HepG2 (cell line): ENCODE measurements around the gene CHAF1A. TPM values are rescaled to one million over a fixed set of nuclear protein-coding genes. Genes with fewer than 3 reads are reported as not detected.

Source experiments
- ATAC-seq: fragments of 200-7000 bp; cut with Tn5 transposase; 3 replicates; pipeline ENCODE4 v1.9.1; 2020; ENCODE audit warnings: mild to moderate bottlenecking, moderate library complexity
- BruUV-seq: library from RNA; stranded (reverse); fragments of 400-500 nt; replicated peaks from 2 replicates; lab custom pipeline; 2021; lab: Mats Ljungman, UMichigan
- CTCF ChIA-PET: fragments of 300-600 bp; formaldehyde crosslinking; extraction: SDS; loops from one replicate; lab custom pipeline; 2021; ENCODE audit warnings: low total read pairs, inconsistent platforms, low intra/inter-chr PET ratio; lab: Yijun Ruan, JAX
- POLR2A ChIA-PET: fragments of 350-600 bp; sonication (Branson Sonifier 250); formaldehyde crosslinking; loops from one replicate; lab custom pipeline; 2020; ENCODE audit warnings: antibody characterized with exemption, inconsistent platforms; lab: Yijun Ruan, JAX
- DNase-seq: peaks from one replicate; pipeline ENCODE4 v3.0.0-alpha.2; 2015; ENCODE audit warnings: low spot score
- FAIRE-seq: peaks from 3 replicates; lab custom pipeline; 2011; peaks lifted over from hg19 to GRCh38; lab: Jason Lieb, UNC
- H2AFZ ChIP-seq: one replicate; pipeline ENCODE4 v1.6.1; 2011; ENCODE audit warnings: low read length, inconsistent platforms
- H3K27ac ChIP-seq: fragments of 300-600 bp; 3 replicates; pipeline ENCODE4 v1.8.0; 2011; ENCODE audit warnings: mixed run types, mild to moderate bottlenecking, mixed read lengths, low read length, inconsistent platforms; ENCODE audit not compliant: insufficient read depth; ENCODE audit errors: extremely low read length
- H3K27me3 ChIP-seq, 2 experiments: fragments of 200-600 bp in 1 of 2; 2 replicates in 1 of 2; 3 replicates in 1 of 2; pipeline versions ENCODE4 v1.6.0 to v1.8.0; 2011; ENCODE audit warnings: low read length in 2 of 2, mild to moderate bottlenecking in 2 of 2, moderate library complexity in 2 of 2, inconsistent platforms in 1 of 2; ENCODE audit not compliant: insufficient read depth in 2 of 2, control insufficient read depth in 1 of 2
- H3K36me3 ChIP-seq, 2 experiments: fragments of 200-600 bp in 1 of 2; replicated peaks in 1 of 2; 2 replicates in 1 of 2; 3 replicates in 1 of 2; pipeline versions ENCODE4 v1.5.1 to v1.8.0; 2011; ENCODE audit warnings: low read length in 2 of 2, inconsistent platforms in 1 of 2; ENCODE audit not compliant: insufficient read depth in 2 of 2, control insufficient read depth in 1 of 2
- H3K4me1 ChIP-seq: 2 replicates; pipeline ENCODE4 v1.5.1; 2012; ENCODE audit warnings: low read length, inconsistent platforms; ENCODE audit not compliant: insufficient read depth
- H3K4me2 ChIP-seq: 2 replicates; pipeline ENCODE4 v1.6.0; 2011; ENCODE audit warnings: low read depth, low read length, inconsistent platforms
- H3K4me3 ChIP-seq, 3 experiments: fragments of 200-600 bp in 1 of 3; sonication (generic), shearing (Covaris generic) in 1 of 3; replicated peaks in 1 of 3; 2 replicates each; pipeline ENCODE4 v1.5.1; 2011 to 2016; ENCODE audit warnings: low read length in 3 of 3, inconsistent platforms in 2 of 3, low read depth in 2 of 3, mild to moderate bottlenecking in 2 of 3, control low read depth in 1 of 3, mixed read lengths in 1 of 3; ENCODE audit not compliant: insufficient read depth in 1 of 3
- H3K79me2 ChIP-seq: one replicate; pipeline ENCODE4 v1.6.1; 2011; ENCODE audit warnings: low read length, inconsistent platforms; ENCODE audit not compliant: insufficient read depth
- H3K9ac ChIP-seq: 2 replicates; pipeline ENCODE4 v1.6.0; 2011; ENCODE audit warnings: mild to moderate bottlenecking, low read depth, low read length, inconsistent platforms; ENCODE audit not compliant: insufficient read depth
- H3K9me3 ChIP-seq: 2 replicates; pipeline ENCODE4 v1.5.1; 2012; ENCODE audit warnings: mild to moderate bottlenecking, low read length
- H4K20me1 ChIP-seq: 2 replicates; pipeline ENCODE4 v1.6.0; 2011; ENCODE audit warnings: inconsistent platforms, mild to moderate bottlenecking, low read length, moderate library complexity; ENCODE audit not compliant: insufficient read depth
- EZH2 ChIP-seq: conservative IDR thresholded peaks from 2 replicates; pipeline ENCODE4 v1.6.1; 2012; ENCODE audit warnings: mild to moderate bottlenecking, low read depth, low read length, moderate library complexity
- MEF2D ChIP-seq: sonication (generic); formaldehyde crosslinking; IDR thresholded peaks from 2 replicates; pipeline ENCODE4 v1.5.1; 2020; ENCODE audit warnings: mild to moderate bottlenecking, missing genetic modification reagents
- NONO ChIP-seq, 2 experiments: fragments of 450-650 bp in 1 of 2; sonication (generic) in 1 of 2; formaldehyde crosslinking in 1 of 2; IDR thresholded peaks in 1 of 2; conservative IDR thresholded peaks in 1 of 2; 2 replicates each; pipeline versions ENCODE4 v1.6.1 to v1.8.0; 2017 to 2022; ENCODE audit warnings: mild to moderate bottlenecking in 1 of 2, missing genetic modification reagents in 1 of 2, moderate library complexity in 1 of 2
- SETDB1 ChIP-seq: sonication (generic); formaldehyde crosslinking; IDR thresholded peaks from 2 replicates; pipeline ENCODE4 v1.5.1; 2020; ENCODE audit warnings: missing genetic modification reagents, mild to moderate bottlenecking, borderline replicate concordance
- TARDBP ChIP-seq: sonication (generic); formaldehyde crosslinking; IDR thresholded peaks from 2 replicates; pipeline ENCODE4 v1.8.0; 2022; ENCODE audit warnings: mild to moderate bottlenecking, missing genetic modification reagents
- TGIF2 ChIP-seq: IDR thresholded peaks from 2 replicates; pipeline ENCODE4 v1.6.1; 2016; ENCODE audit warnings: control low read depth, missing compliant biosample characterization
- THYN1 ChIP-seq: sonication (generic); formaldehyde crosslinking; IDR thresholded peaks from 2 replicates; pipeline ENCODE4 v1.8.1; 2023; ENCODE audit warnings: low read depth, mild to moderate bottlenecking, moderate library complexity, missing genetic modification reagents, borderline replicate concordance
- XRCC5 ChIP-seq: fragments of 200-400 bp; formaldehyde crosslinking; optimal IDR thresholded peaks from 2 replicates; pipeline ENCODE3; 2017; ENCODE audit warnings: mild to moderate bottlenecking, low read length
- ZNF672 ChIP-seq: sonication (generic); formaldehyde crosslinking; IDR thresholded peaks from 2 replicates; pipeline ENCODE4 v1.8.1; 2022; ENCODE audit warnings: missing genetic modification reagents
- ZSCAN20 ChIP-seq: sonication (generic); formaldehyde crosslinking; IDR thresholded peaks from 2 replicates; pipeline ENCODE4 v1.4.0; 2020; ENCODE audit warnings: missing genetic modification reagents, mild to moderate bottlenecking, borderline replicate concordance
- ZSCAN22 ChIP-seq: sonication (generic); formaldehyde crosslinking; IDR thresholded peaks from 2 replicates; pipeline ENCODE4 v1.4.0; 2020; ENCODE audit warnings: mild to moderate bottlenecking, missing genetic modification reagents
- WGBS: methylation state at CpG from one replicate; pipeline ENCODE4 v1.1.6; 2017; ENCODE audit warnings: low lambda C conversion rate; 5-methylcytosine and 5-hydroxymethylcytosine counted together
- in situ Hi-C: cut with HindIII; loops from 2 replicates; pipeline ENCODE4 v1.10.0; 2017; ENCODE audit warnings: low pct_unique_long_range_greater_than_20kb; ENCODE audit not compliant: extremely low pct_ligation_motif_present
- intact Hi-C: fragments of 100-400 bp; cut with micrococcal nuclease; formaldehyde crosslinking; loops from one replicate; pipeline ENCODE4 v1.10.0; 2022; ENCODE audit not compliant: unreplicated experiment
- polyA plus RNA-seq, 8 experiments: library from polyadenylated mRNA; depleted of rRNA in 3 of 8; stranded (reverse) in 7 of 8; unstranded in 1 of 8; fragments of >200 nt; fragmentation: Illumina TruSeq in 4 of 8; extraction: Trizol in 4 of 8; gene quantifications; 2 replicates each; pipeline versions ENCODE4 v1.2.1 to v1.2.3, GENCODE V29; 2011 to 2016; ENCODE audit warnings: low read depth in 4 of 8, missing spikeins in 1 of 8, mixed read lengths in 1 of 8; ENCODE audit not compliant: insufficient read depth in 1 of 8
- total RNA-seq, 5 experiments: library from RNA; depleted of rRNA; stranded (reverse); fragments of >200 nt; fragmentation: Illumina TruSeq; extraction: Trizol; gene quantifications; 2 replicates each; pipeline ENCODE4 v1.2.3, GENCODE V29; 2016; ENCODE audit warnings: low read depth in 1 of 5
- TF ChIP-seq, protein P1 (sequence below): sonication (generic); formaldehyde crosslinking; IDR thresholded peaks from 2 replicates; pipeline ENCODE4 v1.4.0; 2020; ENCODE audit warnings: missing genetic modification reagents
- TF ChIP-seq, protein P2 (sequence below): sonication (generic); formaldehyde crosslinking; IDR thresholded peaks from 2 replicates; pipeline ENCODE4 v1.5.0; 2020; ENCODE audit warnings: missing genetic modification reagents, mild to moderate bottlenecking, borderline replicate concordance
- TF ChIP-seq, protein P3 (sequence below): sonication (generic); formaldehyde crosslinking; IDR thresholded peaks from 2 replicates; pipeline ENCODE4 v1.4.0; 2020; ENCODE audit warnings: mild to moderate bottlenecking, missing genetic modification reagents, borderline replicate concordance

Gene CHAF1A
- total and polyA plus RNA-seq, 2 of the 13 experiments (the other 11 are each of a cell fraction or from before 2014, with no cell fraction given) = 11.0 to 34.8 TPM

DNA sequence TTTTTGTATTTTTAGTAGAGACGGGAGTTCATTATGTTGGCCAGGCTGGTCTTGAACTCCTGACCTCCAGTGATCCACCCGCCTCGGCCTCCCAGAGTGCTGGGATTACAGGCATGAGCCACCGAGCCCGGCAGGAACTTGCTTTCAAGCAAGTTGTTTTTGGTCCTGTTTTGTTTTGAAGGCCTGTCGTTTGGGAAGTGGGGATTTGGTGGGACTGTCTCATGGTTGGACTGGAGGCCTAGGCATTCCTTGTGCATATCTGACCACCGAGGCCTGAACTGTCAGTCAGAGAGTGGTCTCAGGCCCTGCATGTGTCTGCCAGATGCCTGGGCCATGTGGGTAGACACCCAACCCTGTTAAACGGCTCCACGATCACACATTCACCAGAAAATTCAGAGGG, 28.9 kb downstream of the CHAF1A start:
- WGBS = 95% methylated on average over 9 of the region's 9 CpGs
- Histone ChIP-seq H4K20me1 (no peaks in the 10 kb centered on the region), H3K9me3 (no peaks in the 10 kb centered on the region), H3K9ac (no peak overlapping the region), H3K27ac (no peak overlapping the region), H2AFZ (no peak overlapping the region), H3K36me3 (peaks cover 23 to 67% of the 10 kb centered on the region in 2 experiments), H3K4me2 (no peak overlapping the region), H3K79me2 (no peaks in the 10 kb centered on the region), H3K4me3 (no peak overlapping the region), H3K4me1 (no peaks in the 10 kb centered on the region), H3K27me3 (no peaks in the 10 kb centered on the region)
- in situ Hi-C loops (no loop called here), intact Hi-C loops (no loop called here)
- POLR2A ChIA-PET = no interaction called here
- DNase-seq (no peak), FAIRE-seq (no peak), ATAC-seq (no peak)
- CTCF ChIA-PET = no interaction called here
- no TSS peak for BruUV-seq
- TF ChIP-seq ZSCAN20 (CRISPR knock-in tag) (no peak), SETDB1 (CRISPR knock-in tag) (no peak), NONO (IDR thresholded peaks at IDR 0.05) (no peak), NONO (CRISPR knock-in tag; conservative IDR thresholded peaks at IDR 0.05) (no peak), ZNF672 (no peak), MEF2D (CRISPR knock-in tag) (no peak), ZSCAN22 (CRISPR knock-in tag) (no peak), THYN1 (CRISPR knock-in tag) (no peak), XRCC5 (no peak), TARDBP (CRISPR knock-in tag) (no peak), TGIF2 (CRISPR knock-in tag) (no peak), EZH2 (no peak)
- TF ChIP-seq, protein P1, sequence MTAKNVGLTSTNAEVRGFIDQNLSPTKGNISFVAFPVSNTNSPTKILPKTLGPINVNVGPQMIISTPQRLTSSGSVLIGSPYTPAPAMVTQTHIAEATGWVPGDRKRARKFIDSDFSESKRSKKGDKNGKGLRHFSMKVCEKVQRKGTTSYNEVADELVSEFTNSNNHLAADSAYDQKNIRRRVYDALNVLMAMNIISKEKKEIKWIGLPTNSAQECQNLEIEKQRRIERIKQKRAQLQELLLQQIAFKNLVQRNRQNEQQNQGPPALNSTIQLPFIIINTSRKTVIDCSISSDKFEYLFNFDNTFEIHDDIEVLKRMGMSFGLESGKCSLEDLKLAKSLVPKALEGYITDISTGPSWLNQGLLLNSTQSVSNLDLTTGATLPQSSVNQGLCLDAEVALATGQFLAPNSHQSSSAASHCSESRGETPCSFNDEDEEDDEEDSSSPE (CRISPR knock-in tag) = no peak
- TF ChIP-seq, protein P2, sequence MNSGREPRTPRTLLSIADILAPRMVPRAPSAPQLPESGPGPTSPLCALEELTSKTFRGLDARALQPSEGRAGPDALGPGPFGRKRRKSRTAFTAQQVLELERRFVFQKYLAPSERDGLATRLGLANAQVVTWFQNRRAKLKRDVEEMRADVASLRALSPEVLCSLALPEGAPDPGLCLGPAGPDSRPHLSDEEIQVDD (CRISPR knock-in tag) = no peak
- TF ChIP-seq, protein P3, sequence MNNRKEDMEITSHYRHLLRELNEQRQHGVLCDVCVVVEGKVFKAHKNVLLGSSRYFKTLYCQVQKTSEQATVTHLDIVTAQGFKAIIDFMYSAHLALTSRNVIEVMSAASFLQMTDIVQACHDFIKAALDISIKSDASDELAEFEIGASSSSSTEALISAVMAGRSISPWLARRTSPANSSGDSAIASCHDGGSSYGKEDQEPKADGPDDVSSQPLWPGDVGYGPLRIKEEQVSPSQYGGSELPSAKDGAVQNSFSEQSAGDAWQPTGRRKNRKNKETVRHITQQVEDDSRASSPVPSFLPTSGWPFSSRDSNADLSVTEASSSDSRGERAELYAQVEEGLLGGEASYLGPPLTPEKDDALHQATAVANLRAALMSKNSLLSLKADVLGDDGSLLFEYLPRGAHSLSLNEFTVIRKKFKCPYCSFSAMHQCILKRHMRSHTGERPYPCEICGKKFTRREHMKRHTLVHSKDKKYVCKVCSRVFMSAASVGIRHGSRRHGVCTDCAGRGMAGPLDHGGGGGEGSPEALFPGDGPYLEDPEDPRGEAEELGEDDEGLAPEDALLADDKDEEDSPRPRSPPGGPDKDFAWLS = no peak
